KMS-11 (cell line): Measurements from ENCODE around the gene STK33.
A peak's percentile ranks its signal among the peaks of the same experiment; 100 is the strongest.

ENCODE experiments used
- H2AFZ ChIP-seq: fragments of 200-600 bp; sonication (generic); 2 replicates; pipeline ENCODE4 v1.6.1; 2016; ENCODE audit warnings: antibody characterized with exemption, mixed run types, low read depth
- H3K27ac ChIP-seq: fragments of 200-600 bp; sonication (generic); 2 replicates; pipeline ENCODE4 v1.6.1; 2016; ENCODE audit warnings: mild to moderate bottlenecking, mixed run types
- H3K27me3 ChIP-seq: fragments of 200-600 bp; sonication (generic); 2 replicates; pipeline ENCODE4 v1.6.1; 2017; ENCODE audit warnings: mild to moderate bottlenecking, low read depth, mixed run types, moderate library complexity; ENCODE audit not compliant: insufficient read depth
- H3K36me3 ChIP-seq: fragments of 200-600 bp; sonication (generic); 2 replicates; pipeline ENCODE4 v1.6.1; 2017; ENCODE audit warnings: mild to moderate bottlenecking, mixed run types; ENCODE audit not compliant: insufficient read depth
- H3K4me1 ChIP-seq: fragments of 200-600 bp; sonication (generic); 2 replicates; pipeline ENCODE4 v1.6.1; 2016; ENCODE audit warnings: mild to moderate bottlenecking, low read depth, mixed run types; ENCODE audit not compliant: poor library complexity, severe bottlenecking
- H3K4me2 ChIP-seq: fragments of 200-600 bp; sonication (generic); 2 replicates; pipeline ENCODE4 v1.7.0; 2016; ENCODE audit warnings: mild to moderate bottlenecking, mixed run types
- H3K4me3 ChIP-seq: fragments of 200-600 bp; sonication (generic); IDR thresholded peaks from 2 replicates; pipeline ENCODE4 v1.6.1; 2017; ENCODE audit warnings: low read depth, low read length, mixed read lengths; ENCODE audit not compliant: insufficient read depth
- H3K79me2 ChIP-seq: fragments of 200-600 bp; sonication (generic); 2 replicates; pipeline ENCODE4 v1.6.1; 2016; ENCODE audit warnings: low read depth, mixed run types; ENCODE audit not compliant: insufficient read depth
- H3K9ac ChIP-seq: fragments of 200-600 bp; sonication (generic); 2 replicates; pipeline ENCODE4 v1.6.1; 2016; ENCODE audit warnings: mild to moderate bottlenecking, mixed run types
- H4K20me1 ChIP-seq: fragments of 200-600 bp; sonication (generic); 2 replicates; pipeline ENCODE4 v1.6.1; 2016; ENCODE audit warnings: mild to moderate bottlenecking, mixed run types; ENCODE audit not compliant: insufficient read depth
- TF ChIP-seq, protein P1 (sequence below): fragments of 200-600 bp; sonication (generic); conservative IDR thresholded peaks from 2 replicates; pipeline ENCODE4 v1.6.1; 2017; ENCODE audit warnings: low read depth, mild to moderate bottlenecking, antibody characterized with exemption, low read length, moderate library complexity, mixed read lengths

The STK33 gene

GRCh38 chr11:8593935-8594909 is at the start of gene STK33:
STK33 (minus strand) TSS chr11:8594228; CDS start chr11:8474905, 119,323 bp downstream.
- Histone ChIP-seq H3K4me3 (no peak within 1 kb of the TSS), H4K20me1 (no peaks in the 10 kb centered on the region), H3K27me3 (no peaks in the 10 kb centered on the region), H3K4me1 (peaks cover 23% of the 10 kb centered on the region), H3K79me2 (peaks cover 16% of the 10 kb centered on the region; the same call in 1 of the 2 replicates), H3K9ac (peak within 1 kb of the TSS; percentile 94), H3K36me3 (no peaks in the 10 kb centered on the region), H2AFZ (peak within 1 kb of the TSS; percentile 83), H3K4me2 (peak within 1 kb of the TSS; percentile 91), H3K27ac (peak within 1 kb of the TSS; percentile 83)
- TF ChIP-seq, protein P1, sequence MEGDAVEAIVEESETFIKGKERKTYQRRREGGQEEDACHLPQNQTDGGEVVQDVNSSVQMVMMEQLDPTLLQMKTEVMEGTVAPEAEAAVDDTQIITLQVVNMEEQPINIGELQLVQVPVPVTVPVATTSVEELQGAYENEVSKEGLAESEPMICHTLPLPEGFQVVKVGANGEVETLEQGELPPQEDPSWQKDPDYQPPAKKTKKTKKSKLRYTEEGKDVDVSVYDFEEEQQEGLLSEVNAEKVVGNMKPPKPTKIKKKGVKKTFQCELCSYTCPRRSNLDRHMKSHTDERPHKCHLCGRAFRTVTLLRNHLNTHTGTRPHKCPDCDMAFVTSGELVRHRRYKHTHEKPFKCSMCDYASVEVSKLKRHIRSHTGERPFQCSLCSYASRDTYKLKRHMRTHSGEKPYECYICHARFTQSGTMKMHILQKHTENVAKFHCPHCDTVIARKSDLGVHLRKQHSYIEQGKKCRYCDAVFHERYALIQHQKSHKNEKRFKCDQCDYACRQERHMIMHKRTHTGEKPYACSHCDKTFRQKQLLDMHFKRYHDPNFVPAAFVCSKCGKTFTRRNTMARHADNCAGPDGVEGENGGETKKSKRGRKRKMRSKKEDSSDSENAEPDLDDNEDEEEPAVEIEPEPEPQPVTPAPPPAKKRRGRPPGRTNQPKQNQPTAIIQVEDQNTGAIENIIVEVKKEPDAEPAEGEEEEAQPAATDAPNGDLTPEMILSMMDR: no peak

- H3K4me1 ChIP-seq: peaks cover 44% of the 10 kb centered on the region
- H3K4me3 ChIP-seq: no peak overlapping the region
- peak overlapping the region; percentile 84 for H3K4me2 ChIP-seq
- H3K36me3 ChIP-seq: no peaks in the 10 kb centered on the region
- peak overlapping the region; percentile 44 for H2AFZ ChIP-seq
- TF ChIP-seq, protein P1: no peak
- no peaks in the 10 kb centered on the region for H4K20me1 ChIP-seq
- H3K27me3 ChIP-seq: no peaks in the 10 kb centered on the region
- H3K79me2 ChIP-seq: no peaks in the 10 kb centered on the region
- no peak overlapping the region for H3K9ac ChIP-seq
- peak overlapping the region; percentile 36; the same call in 1 of the 2 replicates for H3K27ac ChIP-seq
Observed at GRCh38 chr11:8642196-8642841, 48.3 kb upstream of the STK33 start.

- no peaks in the 10 kb centered on the region for H3K79me2 ChIP-seq
- no peak overlapping the region for H3K9ac ChIP-seq
- H3K4me1 ChIP-seq: peaks cover 44% of the 10 kb centered on the region
- no peaks in the 10 kb centered on the region for H3K36me3 ChIP-seq
- H2AFZ ChIP-seq: peak overlapping the region; percentile 44; the same call in 1 of the 2 replicates
- H3K27me3 ChIP-seq: no peaks in the 10 kb centered on the region
- no peaks in the 10 kb centered on the region for H4K20me1 ChIP-seq
- peak overlapping the region; percentile 84 for H3K4me2 ChIP-seq
- H3K4me3 ChIP-seq: no peak overlapping the region
- TF ChIP-seq, protein P1: no peak
- peak overlapping the region; percentile 36; the same call in 1 of the 2 replicates for H3K27ac ChIP-seq
Observed at GRCh38 chr11:8641332-8641731, 47.3 kb upstream of the STK33 start.

GRCh38 chr11:8640267-8640906 is 46.4 kb upstream of the STK33 start:
- Histone ChIP-seq H3K27me3 (no peaks in the 10 kb centered on the region), H2AFZ (no peak overlapping the region), H4K20me1 (no peaks in the 10 kb centered on the region), H3K79me2 (no peaks in the 10 kb centered on the region), H3K4me3 (no peak overlapping the region), H3K36me3 (no peaks in the 10 kb centered on the region), H3K4me1 (peaks cover 50% of the 10 kb centered on the region), H3K9ac (no peak overlapping the region), H3K27ac (peak overlapping the region; percentile 36; the same call in 1 of the 2 replicates), H3K4me2 (peak overlapping the region; percentile 84)
- TF ChIP-seq, protein P1: no peak
